LNCaP clone FGC (cell line): ENCODE results near the gene EGFLAM.

Source experiments
- DNase-seq: peaks from one replicate; pipeline ENCODE4 v3.0.0-alpha.2; 2011; ENCODE audit warnings: low read depth
- H3K4me3 ChIP-seq: 2 replicates; pipeline ENCODE4 v1.5.1; 2011; ENCODE audit warnings: mild to moderate bottlenecking, low read depth, low read length, control low read depth
- TF ChIP-seq, protein P1 (sequence below): IDR thresholded peaks from 2 replicates; pipeline ENCODE4 v1.5.1; 2012; ENCODE audit warnings: mild to moderate bottlenecking; ENCODE audit not compliant: control insufficient read depth, insufficient read depth; ENCODE audit errors: extremely low read depth

EGFLAM gene

DNA sequence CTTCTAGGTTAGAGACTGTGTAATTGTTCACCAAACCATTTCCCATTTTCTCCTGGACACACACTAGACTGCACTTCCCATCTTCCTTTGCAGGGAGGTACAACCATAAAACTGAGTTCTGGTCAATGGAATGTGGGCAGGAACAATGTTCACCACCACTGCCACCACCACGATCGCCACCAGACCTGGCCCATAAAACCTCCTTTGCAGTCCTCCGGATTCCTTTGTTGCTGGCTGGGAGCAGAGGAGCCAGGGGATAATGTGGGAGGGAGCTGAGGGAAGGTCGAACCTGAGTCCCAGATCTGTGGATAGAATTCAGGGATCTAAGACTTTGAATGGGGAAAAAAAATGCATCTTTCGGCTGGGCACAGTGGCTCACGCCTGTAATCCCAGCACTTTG is 29.4 kb upstream of the EGFLAM start:
- no peak overlapping the region for H3K4me3 ChIP-seq
- TF ChIP-seq, protein P1, sequence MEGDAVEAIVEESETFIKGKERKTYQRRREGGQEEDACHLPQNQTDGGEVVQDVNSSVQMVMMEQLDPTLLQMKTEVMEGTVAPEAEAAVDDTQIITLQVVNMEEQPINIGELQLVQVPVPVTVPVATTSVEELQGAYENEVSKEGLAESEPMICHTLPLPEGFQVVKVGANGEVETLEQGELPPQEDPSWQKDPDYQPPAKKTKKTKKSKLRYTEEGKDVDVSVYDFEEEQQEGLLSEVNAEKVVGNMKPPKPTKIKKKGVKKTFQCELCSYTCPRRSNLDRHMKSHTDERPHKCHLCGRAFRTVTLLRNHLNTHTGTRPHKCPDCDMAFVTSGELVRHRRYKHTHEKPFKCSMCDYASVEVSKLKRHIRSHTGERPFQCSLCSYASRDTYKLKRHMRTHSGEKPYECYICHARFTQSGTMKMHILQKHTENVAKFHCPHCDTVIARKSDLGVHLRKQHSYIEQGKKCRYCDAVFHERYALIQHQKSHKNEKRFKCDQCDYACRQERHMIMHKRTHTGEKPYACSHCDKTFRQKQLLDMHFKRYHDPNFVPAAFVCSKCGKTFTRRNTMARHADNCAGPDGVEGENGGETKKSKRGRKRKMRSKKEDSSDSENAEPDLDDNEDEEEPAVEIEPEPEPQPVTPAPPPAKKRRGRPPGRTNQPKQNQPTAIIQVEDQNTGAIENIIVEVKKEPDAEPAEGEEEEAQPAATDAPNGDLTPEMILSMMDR = no peak
- no peak for DNase-seq

DNA sequence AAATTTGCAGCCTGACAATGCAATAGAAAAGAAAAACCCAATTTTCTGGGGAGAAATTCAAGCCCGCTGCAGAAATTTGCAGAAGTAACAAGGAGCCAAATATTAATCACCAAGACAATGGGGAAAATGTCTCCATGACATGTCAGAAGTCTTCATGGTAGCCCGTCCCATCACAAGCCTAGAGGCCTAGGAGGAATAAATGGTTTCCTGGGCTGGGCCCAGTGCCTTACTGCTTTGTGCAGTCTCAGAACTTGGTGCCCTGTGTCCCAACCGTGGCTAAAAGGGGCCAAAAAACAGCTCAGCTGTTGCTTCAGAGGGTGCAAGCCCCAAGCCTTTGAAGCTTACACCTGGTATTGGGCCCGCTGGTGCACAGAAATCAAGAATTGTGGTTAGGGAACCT is 23.6 kb upstream of the EGFLAM start:
- TF ChIP-seq, protein P1 = no peak
- H3K4me3 ChIP-seq = no peak overlapping the region
- DNase-seq = no peak

DNA sequence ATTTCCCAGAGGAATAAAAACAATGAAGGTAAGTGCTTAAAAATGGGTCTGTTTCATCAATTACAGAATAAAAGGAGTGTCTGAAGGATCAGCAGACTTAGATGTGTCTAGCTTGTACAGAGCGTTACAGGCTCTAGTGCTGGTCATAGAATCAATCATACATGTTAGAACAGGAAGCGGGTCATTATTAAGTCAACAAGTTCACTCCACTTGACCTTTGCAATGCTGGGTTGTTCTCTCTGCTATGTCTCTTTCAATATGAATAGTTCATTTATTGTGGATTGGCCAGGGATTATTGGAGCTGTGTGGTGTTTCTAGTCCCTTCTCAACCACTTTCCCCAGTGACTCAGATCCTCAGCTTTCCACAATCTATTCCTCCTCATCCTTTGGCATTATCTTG is 20.7 kb upstream of the EGFLAM start:
- H3K4me3 ChIP-seq = no peak overlapping the region
- no peak for DNase-seq
- TF ChIP-seq, protein P1 = no peak

- TF ChIP-seq, protein P1 = no peak
- H3K4me3 ChIP-seq = no peak overlapping the region
- DNase-seq = no peak
Measured at GRCh38 chr5:38240212-38240611, 18.1 kb upstream of the EGFLAM start.

DNA sequence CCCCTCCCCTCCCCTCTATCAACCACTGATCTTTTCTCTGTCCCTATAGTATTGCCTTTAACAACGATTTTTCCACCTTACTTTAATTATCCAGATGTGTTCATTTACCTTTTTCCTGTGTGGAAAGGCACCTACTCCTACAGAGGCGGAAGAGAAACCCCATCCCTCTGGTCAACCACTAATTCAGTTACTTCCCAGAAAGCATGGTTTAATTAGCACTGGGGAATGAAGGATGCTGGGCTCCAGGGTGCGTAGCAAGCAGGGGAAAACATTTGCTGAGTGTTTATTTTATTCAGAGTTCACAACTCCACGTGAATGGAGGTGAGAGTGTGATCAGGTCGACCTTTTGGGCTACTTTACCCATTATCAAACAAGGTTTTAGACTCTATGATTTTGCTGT is 16.7 kb upstream of the EGFLAM start:
- H3K4me3 ChIP-seq = no peak overlapping the region
- TF ChIP-seq, protein P1 = no peak
- no peak for DNase-seq

GRCh38 chr5:38245307-38245706 is 13.1 kb upstream of the EGFLAM start:
- no peak for DNase-seq
- H3K4me3 ChIP-seq = no peak overlapping the region
- TF ChIP-seq, protein P1 = no peak

DNA sequence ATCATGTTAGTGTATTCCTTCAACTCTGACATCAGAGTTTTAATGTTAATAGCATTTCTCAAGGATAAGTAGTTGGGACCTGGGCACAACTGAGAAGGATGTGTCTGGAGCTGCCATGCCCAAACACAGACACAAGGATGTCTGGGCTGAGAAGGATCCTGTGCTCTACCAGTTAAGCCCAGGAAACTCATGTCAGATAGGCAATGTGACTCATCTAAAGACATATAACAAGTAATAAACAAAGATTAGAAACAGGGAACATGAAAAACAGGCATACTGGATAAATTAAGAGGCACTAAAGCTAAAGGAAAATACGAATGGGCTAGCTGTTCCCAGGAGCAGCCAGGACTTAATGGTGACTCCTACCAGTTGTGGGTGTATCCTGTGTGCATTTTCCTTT is 9.1 kb upstream of the EGFLAM start:
- no peak overlapping the region for H3K4me3 ChIP-seq
- TF ChIP-seq, protein P1 = no peak
- DNase-seq = no peak
